ENCODE measurements around the gene MRAS. TPM values are rescaled to one million over a fixed set of nuclear protein-coding genes. Genes with fewer than 3 reads are reported as not detected.
A peak's percentile ranks its signal among the peaks of the same experiment; 100 is the strongest.

MRAS gene
- total and polyA plus RNA-seq, 2 of the 13 experiments (the other 11 are each of a cell fraction or from before 2014, with no cell fraction given), result 8.8 to 36.2 TPM

DNA sequence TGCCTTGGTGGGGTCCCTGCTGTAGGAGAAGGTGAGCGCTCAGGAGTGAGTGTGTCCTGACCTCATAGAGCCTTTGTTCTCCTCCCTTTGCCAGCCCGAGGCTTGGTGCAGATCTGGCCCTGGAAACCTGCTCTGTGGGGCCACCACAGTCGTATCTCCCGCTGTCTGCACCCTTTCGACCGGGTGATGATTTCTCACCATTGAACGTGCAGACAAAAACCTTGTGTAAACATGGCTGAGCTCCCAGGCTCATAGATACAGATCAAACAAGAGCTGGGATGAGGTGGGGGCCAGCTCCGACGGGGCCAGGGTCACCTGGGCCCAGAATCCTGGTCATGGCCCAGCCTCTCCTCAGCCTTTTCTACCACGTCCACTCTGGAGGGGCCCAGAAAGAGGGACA lies 51.4 kb downstream of the MRAS start (continued):
- TF ChIP-seq CEBPG (CRISPR knock-in tag; IDR thresholded peaks at IDR 0.05) (peak; percentile 14; the same call in 1 of the 2 replicates), ZFX (CRISPR knock-in tag; IDR thresholded peaks at IDR 0.05; ENCODE audit: low read depth) (peak; percentile 35; the same call in 1 of the 2 replicates), SAP130 (CRISPR knock-in tag; IDR thresholded peaks at IDR 0.05; ENCODE audit: low read depth) (peak; percentile 26; the same call in 1 of the 2 replicates), ZNF839 (CRISPR knock-in tag; IDR thresholded peaks at IDR 0.05; ENCODE audit: borderline replicate concordance) (no peak), FOXO1 (CRISPR knock-in tag; IDR thresholded peaks at IDR 0.05) (peak; percentile 73), ZNF143 (CRISPR knock-in tag; IDR thresholded peaks at IDR 0.05) (no peak), TCF12 (IDR thresholded peaks at IDR 0.05) (no peak), TCF12 (CRISPR knock-in tag; IDR thresholded peaks at IDR 0.05) (no peak), HOXD1 (CRISPR knock-in tag; IDR thresholded peaks at IDR 0.05) (peak; percentile 65; the same call in 1 of the 2 replicates), ZNF225 (CRISPR knock-in tag; IDR thresholded peaks at IDR 0.05) (no peak), BCL6 (CRISPR knock-in tag; IDR thresholded peaks at IDR 0.05) (peak; percentile 80; the same call in 1 of the 2 replicates), SKI (IDR thresholded peaks at IDR 0.05; ENCODE audit: partially characterized antibody) (peak; percentile 39), ZNF563 (CRISPR knock-in tag; IDR thresholded peaks at IDR 0.05) (no peak), ZNF629 (CRISPR knock-in tag; conservative IDR thresholded peaks at IDR 0.05) (0 out of 2 replicates have a peak, but pooled peaks have one; percentile 5), RNF2 (conservative IDR thresholded peaks at IDR 0.05; ENCODE audit: low read depth) (no peak)
- TF ChIP-seq, protein P1, sequence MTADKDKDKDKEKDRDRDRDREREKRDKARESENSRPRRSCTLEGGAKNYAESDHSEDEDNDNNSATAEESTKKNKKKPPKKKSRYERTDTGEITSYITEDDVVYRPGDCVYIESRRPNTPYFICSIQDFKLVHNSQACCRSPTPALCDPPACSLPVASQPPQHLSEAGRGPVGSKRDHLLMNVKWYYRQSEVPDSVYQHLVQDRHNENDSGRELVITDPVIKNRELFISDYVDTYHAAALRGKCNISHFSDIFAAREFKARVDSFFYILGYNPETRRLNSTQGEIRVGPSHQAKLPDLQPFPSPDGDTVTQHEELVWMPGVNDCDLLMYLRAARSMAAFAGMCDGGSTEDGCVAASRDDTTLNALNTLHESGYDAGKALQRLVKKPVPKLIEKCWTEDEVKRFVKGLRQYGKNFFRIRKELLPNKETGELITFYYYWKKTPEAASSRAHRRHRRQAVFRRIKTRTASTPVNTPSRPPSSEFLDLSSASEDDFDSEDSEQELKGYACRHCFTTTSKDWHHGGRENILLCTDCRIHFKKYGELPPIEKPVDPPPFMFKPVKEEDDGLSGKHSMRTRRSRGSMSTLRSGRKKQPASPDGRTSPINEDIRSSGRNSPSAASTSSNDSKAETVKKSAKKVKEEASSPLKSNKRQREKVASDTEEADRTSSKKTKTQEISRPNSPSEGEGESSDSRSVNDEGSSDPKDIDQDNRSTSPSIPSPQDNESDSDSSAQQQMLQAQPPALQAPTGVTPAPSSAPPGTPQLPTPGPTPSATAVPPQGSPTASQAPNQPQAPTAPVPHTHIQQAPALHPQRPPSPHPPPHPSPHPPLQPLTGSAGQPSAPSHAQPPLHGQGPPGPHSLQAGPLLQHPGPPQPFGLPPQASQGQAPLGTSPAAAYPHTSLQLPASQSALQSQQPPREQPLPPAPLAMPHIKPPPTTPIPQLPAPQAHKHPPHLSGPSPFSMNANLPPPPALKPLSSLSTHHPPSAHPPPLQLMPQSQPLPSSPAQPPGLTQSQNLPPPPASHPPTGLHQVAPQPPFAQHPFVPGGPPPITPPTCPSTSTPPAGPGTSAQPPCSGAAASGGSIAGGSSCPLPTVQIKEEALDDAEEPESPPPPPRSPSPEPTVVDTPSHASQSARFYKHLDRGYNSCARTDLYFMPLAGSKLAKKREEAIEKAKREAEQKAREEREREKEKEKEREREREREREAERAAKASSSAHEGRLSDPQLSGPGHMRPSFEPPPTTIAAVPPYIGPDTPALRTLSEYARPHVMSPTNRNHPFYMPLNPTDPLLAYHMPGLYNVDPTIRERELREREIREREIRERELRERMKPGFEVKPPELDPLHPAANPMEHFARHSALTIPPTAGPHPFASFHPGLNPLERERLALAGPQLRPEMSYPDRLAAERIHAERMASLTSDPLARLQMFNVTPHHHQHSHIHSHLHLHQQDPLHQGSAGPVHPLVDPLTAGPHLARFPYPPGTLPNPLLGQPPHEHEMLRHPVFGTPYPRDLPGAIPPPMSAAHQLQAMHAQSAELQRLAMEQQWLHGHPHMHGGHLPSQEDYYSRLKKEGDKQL (CRISPR knock-in tag; IDR thresholded peaks at IDR 0.05; ENCODE audit: low read depth), result peak; percentile 88; the same call in 1 of the 2 replicates
- TF ChIP-seq, protein P2, sequence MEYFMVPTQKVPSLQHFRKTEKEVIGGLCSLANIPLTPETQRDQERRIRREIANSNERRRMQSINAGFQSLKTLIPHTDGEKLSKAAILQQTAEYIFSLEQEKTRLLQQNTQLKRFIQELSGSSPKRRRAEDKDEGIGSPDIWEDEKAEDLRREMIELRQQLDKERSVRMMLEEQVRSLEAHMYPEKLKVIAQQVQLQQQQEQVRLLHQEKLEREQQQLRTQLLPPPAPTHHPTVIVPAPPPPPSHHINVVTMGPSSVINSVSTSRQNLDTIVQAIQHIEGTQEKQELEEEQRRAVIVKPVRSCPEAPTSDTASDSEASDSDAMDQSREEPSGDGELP (IDR thresholded peaks at IDR 0.05; ENCODE audit: borderline replicate concordance, low read depth), result no peak; the same call in 1 of the 2 replicates
- TF ChIP-seq, protein P3, sequence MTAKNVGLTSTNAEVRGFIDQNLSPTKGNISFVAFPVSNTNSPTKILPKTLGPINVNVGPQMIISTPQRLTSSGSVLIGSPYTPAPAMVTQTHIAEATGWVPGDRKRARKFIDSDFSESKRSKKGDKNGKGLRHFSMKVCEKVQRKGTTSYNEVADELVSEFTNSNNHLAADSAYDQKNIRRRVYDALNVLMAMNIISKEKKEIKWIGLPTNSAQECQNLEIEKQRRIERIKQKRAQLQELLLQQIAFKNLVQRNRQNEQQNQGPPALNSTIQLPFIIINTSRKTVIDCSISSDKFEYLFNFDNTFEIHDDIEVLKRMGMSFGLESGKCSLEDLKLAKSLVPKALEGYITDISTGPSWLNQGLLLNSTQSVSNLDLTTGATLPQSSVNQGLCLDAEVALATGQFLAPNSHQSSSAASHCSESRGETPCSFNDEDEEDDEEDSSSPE (CRISPR knock-in tag; IDR thresholded peaks at IDR 0.05), result peak; percentile 56
- TF ChIP-seq, protein P4, sequence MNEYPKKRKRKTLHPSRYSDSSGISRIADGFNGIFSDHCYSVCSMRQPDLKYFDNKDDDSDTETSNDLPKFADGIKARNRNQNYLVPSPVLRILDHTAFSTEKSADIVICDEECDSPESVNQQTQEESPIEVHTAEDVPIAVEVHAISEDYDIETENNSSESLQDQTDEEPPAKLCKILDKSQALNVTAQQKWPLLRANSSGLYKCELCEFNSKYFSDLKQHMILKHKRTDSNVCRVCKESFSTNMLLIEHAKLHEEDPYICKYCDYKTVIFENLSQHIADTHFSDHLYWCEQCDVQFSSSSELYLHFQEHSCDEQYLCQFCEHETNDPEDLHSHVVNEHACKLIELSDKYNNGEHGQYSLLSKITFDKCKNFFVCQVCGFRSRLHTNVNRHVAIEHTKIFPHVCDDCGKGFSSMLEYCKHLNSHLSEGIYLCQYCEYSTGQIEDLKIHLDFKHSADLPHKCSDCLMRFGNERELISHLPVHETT (CRISPR knock-in tag; conservative IDR thresholded peaks at IDR 0.05), result no peak
- TF ChIP-seq, protein P5, sequence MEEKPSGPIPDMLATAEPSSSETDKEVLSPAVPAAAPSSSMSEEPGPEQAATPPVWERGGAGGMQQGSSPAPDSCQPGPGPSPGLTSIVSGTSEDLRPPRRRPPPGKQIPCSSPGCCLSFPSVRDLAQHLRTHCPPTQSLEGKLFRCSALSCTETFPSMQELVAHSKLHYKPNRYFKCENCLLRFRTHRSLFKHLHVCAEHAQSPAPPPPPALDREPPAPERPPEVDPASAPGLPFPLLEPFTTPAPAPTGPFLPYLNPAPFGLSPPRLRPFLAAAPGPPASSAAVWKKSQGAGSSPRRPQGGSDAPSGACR (CRISPR knock-in tag; IDR thresholded peaks at IDR 0.05), result peak; percentile 26; the same call in 1 of the 2 replicates
